ENCODE measurements around the gene ZIC5. TPM values are rescaled to one million over a fixed set of nuclear protein-coding genes. Genes with fewer than 3 reads are reported as not detected.

ZIC5 gene
- total and polyA plus RNA-seq, 9 of the 15 experiments (the other 6 are each of a cell fraction or from before 2014, with no cell fraction given) = 0.57 to 2.0 (median 1.1) TPM

DNA sequence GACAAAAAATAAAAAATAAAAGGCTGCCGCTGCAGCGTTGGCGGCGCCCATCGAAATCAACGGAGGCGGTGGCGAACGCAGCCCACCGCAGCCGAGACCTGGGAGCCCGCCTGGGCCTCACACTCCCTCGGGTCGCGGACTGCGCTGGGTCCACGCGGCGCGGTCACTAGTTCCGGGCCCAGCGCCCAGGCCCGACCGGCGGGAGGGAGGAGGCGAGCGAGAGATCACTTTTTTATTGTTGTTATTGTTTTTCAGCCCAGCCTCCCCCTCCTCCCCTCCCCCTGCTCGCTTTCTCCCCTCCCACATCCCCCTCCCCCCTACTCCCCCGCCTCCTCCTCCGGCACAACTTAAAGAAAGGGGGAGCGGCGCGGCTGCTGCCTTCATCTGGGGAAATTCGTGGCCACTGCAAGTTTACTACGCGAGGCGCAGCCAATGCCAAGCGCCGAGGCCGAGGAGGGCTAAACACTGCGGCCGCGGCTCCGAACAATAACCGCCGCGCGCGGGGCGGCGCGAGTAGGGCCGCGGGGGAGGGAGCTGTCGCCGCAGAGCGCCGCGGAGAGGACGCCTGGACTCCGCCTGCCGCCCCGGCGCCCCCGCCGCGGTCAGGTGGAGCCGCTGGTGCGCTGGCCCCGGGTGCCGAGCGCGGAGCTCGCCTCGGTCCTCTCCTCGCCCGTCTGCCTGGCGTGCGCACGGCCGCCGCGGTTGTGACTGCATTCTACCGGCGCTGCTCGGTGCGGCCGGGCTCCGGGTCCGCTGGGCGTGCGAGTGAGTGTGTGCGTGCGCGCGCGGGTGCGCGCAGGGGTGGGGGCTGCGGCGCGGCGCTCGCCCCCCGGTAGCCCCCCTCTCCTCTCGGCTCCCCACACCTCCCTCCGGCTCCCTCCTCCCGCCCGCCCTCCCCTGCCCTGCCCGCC, 9.5 kb upstream of the ZIC5 start (continued):
- no peak for TF ChIP-seq POLR3A (IDR thresholded peaks at IDR 0.05; ENCODE audit: borderline replicate concordance, extremely low read depth, insufficient read depth, insufficient read length)
- no peak for TF ChIP-seq MIER1 (IDR thresholded peaks at IDR 0.05; ENCODE audit: low read depth)
- no peak for TF ChIP-seq ZNF507 (tag; conservative IDR thresholded peaks at IDR 0.05)
- no peak for TF ChIP-seq ZNF239 (CRISPR knock-in tag; IDR thresholded peaks at IDR 0.05)
- TF ChIP-seq, protein P1, sequence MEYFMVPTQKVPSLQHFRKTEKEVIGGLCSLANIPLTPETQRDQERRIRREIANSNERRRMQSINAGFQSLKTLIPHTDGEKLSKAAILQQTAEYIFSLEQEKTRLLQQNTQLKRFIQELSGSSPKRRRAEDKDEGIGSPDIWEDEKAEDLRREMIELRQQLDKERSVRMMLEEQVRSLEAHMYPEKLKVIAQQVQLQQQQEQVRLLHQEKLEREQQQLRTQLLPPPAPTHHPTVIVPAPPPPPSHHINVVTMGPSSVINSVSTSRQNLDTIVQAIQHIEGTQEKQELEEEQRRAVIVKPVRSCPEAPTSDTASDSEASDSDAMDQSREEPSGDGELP (CRISPR knock-in tag; IDR thresholded peaks at IDR 0.05; ENCODE audit: borderline replicate concordance) = 0 out of 2 replicates have a peak, but pooled peaks have one; percentile 25
- 0 out of 2 replicates have a peak, but pooled peaks have one; percentile 40 for TF ChIP-seq SUPT5H (IDR thresholded peaks at IDR 0.05)
- TF ChIP-seq, protein P2, sequence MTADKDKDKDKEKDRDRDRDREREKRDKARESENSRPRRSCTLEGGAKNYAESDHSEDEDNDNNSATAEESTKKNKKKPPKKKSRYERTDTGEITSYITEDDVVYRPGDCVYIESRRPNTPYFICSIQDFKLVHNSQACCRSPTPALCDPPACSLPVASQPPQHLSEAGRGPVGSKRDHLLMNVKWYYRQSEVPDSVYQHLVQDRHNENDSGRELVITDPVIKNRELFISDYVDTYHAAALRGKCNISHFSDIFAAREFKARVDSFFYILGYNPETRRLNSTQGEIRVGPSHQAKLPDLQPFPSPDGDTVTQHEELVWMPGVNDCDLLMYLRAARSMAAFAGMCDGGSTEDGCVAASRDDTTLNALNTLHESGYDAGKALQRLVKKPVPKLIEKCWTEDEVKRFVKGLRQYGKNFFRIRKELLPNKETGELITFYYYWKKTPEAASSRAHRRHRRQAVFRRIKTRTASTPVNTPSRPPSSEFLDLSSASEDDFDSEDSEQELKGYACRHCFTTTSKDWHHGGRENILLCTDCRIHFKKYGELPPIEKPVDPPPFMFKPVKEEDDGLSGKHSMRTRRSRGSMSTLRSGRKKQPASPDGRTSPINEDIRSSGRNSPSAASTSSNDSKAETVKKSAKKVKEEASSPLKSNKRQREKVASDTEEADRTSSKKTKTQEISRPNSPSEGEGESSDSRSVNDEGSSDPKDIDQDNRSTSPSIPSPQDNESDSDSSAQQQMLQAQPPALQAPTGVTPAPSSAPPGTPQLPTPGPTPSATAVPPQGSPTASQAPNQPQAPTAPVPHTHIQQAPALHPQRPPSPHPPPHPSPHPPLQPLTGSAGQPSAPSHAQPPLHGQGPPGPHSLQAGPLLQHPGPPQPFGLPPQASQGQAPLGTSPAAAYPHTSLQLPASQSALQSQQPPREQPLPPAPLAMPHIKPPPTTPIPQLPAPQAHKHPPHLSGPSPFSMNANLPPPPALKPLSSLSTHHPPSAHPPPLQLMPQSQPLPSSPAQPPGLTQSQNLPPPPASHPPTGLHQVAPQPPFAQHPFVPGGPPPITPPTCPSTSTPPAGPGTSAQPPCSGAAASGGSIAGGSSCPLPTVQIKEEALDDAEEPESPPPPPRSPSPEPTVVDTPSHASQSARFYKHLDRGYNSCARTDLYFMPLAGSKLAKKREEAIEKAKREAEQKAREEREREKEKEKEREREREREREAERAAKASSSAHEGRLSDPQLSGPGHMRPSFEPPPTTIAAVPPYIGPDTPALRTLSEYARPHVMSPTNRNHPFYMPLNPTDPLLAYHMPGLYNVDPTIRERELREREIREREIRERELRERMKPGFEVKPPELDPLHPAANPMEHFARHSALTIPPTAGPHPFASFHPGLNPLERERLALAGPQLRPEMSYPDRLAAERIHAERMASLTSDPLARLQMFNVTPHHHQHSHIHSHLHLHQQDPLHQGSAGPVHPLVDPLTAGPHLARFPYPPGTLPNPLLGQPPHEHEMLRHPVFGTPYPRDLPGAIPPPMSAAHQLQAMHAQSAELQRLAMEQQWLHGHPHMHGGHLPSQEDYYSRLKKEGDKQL (CRISPR knock-in tag; IDR thresholded peaks at IDR 0.05; ENCODE audit: borderline replicate concordance) = no peak
- TF ChIP-seq HSF4 (CRISPR knock-in tag; IDR thresholded peaks at IDR 0.05; ENCODE audit: borderline replicate concordance) = no peak
- TF ChIP-seq, protein P3, sequence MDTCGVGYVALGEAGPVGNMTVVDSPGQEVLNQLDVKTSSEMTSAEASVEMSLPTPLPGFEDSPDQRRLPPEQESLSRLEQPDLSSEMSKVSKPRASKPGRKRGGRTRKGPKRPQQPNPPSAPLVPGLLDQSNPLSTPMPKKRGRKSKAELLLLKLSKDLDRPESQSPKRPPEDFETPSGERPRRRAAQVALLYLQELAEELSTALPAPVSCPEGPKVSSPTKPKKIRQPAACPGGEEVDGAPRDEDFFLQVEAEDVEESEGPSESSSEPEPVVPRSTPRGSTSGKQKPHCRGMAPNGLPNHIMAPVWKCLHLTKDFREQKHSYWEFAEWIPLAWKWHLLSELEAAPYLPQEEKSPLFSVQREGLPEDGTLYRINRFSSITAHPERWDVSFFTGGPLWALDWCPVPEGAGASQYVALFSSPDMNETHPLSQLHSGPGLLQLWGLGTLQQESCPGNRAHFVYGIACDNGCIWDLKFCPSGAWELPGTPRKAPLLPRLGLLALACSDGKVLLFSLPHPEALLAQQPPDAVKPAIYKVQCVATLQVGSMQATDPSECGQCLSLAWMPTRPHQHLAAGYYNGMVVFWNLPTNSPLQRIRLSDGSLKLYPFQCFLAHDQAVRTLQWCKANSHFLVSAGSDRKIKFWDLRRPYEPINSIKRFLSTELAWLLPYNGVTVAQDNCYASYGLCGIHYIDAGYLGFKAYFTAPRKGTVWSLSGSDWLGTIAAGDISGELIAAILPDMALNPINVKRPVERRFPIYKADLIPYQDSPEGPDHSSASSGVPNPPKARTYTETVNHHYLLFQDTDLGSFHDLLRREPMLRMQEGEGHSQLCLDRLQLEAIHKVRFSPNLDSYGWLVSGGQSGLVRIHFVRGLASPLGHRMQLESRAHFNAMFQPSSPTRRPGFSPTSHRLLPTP (IDR thresholded peaks at IDR 0.05; ENCODE audit: borderline replicate concordance, extremely low read depth, insufficient read length) = no peak
- TF ChIP-seq RBM22 (IDR thresholded peaks at IDR 0.05; ENCODE audit: low read depth, low read length, poor library complexity, severe bottlenecking) = peak; percentile 28
- no peak for TF ChIP-seq IRF2 (CRISPR knock-in tag; IDR thresholded peaks at IDR 0.05)
- no peak for TF ChIP-seq SRSF9 (IDR thresholded peaks at IDR 0.05; ENCODE audit: borderline replicate concordance, low read depth, low read length)
- TF ChIP-seq EP400 (IDR thresholded peaks at IDR 0.05) = peak; percentile 65; the same call in 1 of the 2 replicates
- no peak for TF ChIP-seq CBX3 (IDR thresholded peaks at IDR 0.05; ENCODE audit: borderline replicate concordance in 1 of 2, low read length in 2 of 2)
- TF ChIP-seq, protein P4, sequence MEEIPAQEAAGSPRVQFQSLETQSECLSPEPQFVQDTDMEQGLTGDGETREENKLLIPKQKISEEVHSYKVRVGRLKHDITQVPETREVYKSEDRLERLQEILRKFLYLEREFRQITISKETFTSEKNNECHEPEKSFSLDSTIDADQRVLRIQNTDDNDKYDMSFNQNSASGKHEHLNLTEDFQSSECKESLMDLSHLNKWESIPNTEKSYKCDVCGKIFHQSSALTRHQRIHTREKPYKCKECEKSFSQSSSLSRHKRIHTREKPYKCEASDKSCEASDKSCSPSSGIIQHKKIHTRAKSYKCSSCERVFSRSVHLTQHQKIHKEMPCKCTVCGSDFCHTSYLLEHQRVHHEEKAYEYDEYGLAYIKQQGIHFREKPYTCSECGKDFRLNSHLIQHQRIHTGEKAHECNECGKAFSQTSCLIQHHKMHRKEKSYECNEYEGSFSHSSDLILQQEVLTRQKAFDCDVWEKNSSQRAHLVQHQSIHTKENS (CRISPR knock-in tag; IDR thresholded peaks at IDR 0.05) = no peak
- TF ChIP-seq ZNF253 (CRISPR knock-in tag; conservative IDR thresholded peaks at IDR 0.05) = no peak

All from K562 (cell line).